ENCODE results near the gene IFFO2.

Gene IFFO2

GRCh38 chr1:18992646-18993045 lies 36.2 kb upstream of the IFFO2 start:
- H3K9ac ChIP-seq (ENCODE audit: low read depth, low read length, poor library complexity, severe bottlenecking): no peak overlapping the region
- H3K9me2 ChIP-seq (replicated peaks; ENCODE audit: low read depth, low read length): no peaks in the 10 kb centered on the region
- H3K4me2 ChIP-seq (ENCODE audit: low read depth, low read length, poor library complexity, severe bottlenecking): no peak overlapping the region
- H2AFZ ChIP-seq (ENCODE audit: low read length): no peak overlapping the region
- no peaks in the 10 kb centered on the region for H3K4me1 ChIP-seq (ENCODE audit: insufficient read depth, low read length, poor library complexity, severe bottlenecking)
- H3K27me3 ChIP-seq (ENCODE audit: insufficient read depth, low read length, poor library complexity, severe bottlenecking): no peaks in the 10 kb centered on the region
- no peaks in the 10 kb centered on the region for H3F3A ChIP-seq (ENCODE audit: low read depth)
- no peaks in the 10 kb centered on the region for H3K79me2 ChIP-seq (ENCODE audit: insufficient read depth, low read length)
- H4K20me1 ChIP-seq (ENCODE audit: insufficient read depth, low read length, poor library complexity, severe bottlenecking): no peaks in the 10 kb centered on the region
- no peaks in the 10 kb centered on the region for H3K36me3 ChIP-seq (ENCODE audit: insufficient read depth, low read length)
- TF ChIP-seq CTCF (conservative IDR thresholded peaks at IDR 0.05; ENCODE audit: low read length): no peak
- no peak for TF ChIP-seq EZH2phosphoT487 (IDR thresholded peaks at IDR 0.05; ENCODE audit: borderline replicate concordance)
- no peaks in the 10 kb centered on the region for H3K9me3 ChIP-seq (ENCODE audit: insufficient read depth, low read depth, low read length)
- H3K4me3 ChIP-seq (ENCODE audit: low read length, poor library complexity, severe bottlenecking): no peak overlapping the region

GRCh38 chr1:18991585-18991984 lies 35.1 kb upstream of the IFFO2 start:
- Histone ChIP-seq H3K4me3 (ENCODE audit: low read length, poor library complexity, severe bottlenecking) (no peak overlapping the region), H3K9me2 (replicated peaks; ENCODE audit: low read depth, low read length) (no peaks in the 10 kb centered on the region), H3K4me1 (ENCODE audit: insufficient read depth, low read length, poor library complexity, severe bottlenecking) (no peaks in the 10 kb centered on the region), H3K79me2 (ENCODE audit: insufficient read depth, low read length) (no peaks in the 10 kb centered on the region), H3K4me2 (ENCODE audit: low read depth, low read length, poor library complexity, severe bottlenecking) (no peak overlapping the region), H3F3A (ENCODE audit: low read depth) (no peaks in the 10 kb centered on the region), H2AFZ (ENCODE audit: low read length) (no peak overlapping the region), H3K9me3 (ENCODE audit: insufficient read depth, low read depth, low read length) (no peaks in the 10 kb centered on the region), H3K27me3 (ENCODE audit: insufficient read depth, low read length, poor library complexity, severe bottlenecking) (no peaks in the 10 kb centered on the region), H3K36me3 (ENCODE audit: insufficient read depth, low read length) (no peaks in the 10 kb centered on the region), H4K20me1 (ENCODE audit: insufficient read depth, low read length, poor library complexity, severe bottlenecking) (no peaks in the 10 kb centered on the region), H3K9ac (ENCODE audit: low read depth, low read length, poor library complexity, severe bottlenecking) (no peak overlapping the region)
- TF ChIP-seq CTCF (conservative IDR thresholded peaks at IDR 0.05; ENCODE audit: low read length) (no peak), EZH2phosphoT487 (IDR thresholded peaks at IDR 0.05; ENCODE audit: borderline replicate concordance) (no peak)

DNA sequence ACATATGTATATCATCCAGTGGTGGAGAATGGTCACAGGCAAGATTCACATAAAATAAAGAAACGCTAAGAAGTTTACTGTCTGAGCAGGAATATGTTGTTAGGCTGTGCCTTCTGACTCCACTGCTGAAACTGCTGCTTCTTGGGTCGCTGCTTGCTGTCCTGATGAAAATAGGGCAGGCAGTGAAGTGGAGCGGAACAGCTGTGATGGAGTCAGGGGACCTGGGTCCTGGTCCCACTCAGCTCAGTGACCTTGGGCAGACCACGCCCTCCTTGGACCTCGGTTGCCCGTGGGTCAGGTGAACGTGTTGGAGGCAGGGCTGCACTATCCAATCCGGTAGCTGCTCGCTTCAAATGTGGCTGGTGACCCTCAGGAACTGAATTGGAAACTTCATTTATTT lies 33.4 kb upstream of the IFFO2 start:
- no peaks in the 10 kb centered on the region for H3K79me2 ChIP-seq (ENCODE audit: insufficient read depth, low read length)
- no peaks in the 10 kb centered on the region for H4K20me1 ChIP-seq (ENCODE audit: insufficient read depth, low read length, poor library complexity, severe bottlenecking)
- TF ChIP-seq EZH2phosphoT487 (IDR thresholded peaks at IDR 0.05; ENCODE audit: borderline replicate concordance) (no peak), CTCF (conservative IDR thresholded peaks at IDR 0.05; ENCODE audit: low read length) (no peak)
- H3K9me3 ChIP-seq (ENCODE audit: insufficient read depth, low read depth, low read length): no peaks in the 10 kb centered on the region
- H3K9ac ChIP-seq (ENCODE audit: low read depth, low read length, poor library complexity, severe bottlenecking): no peak overlapping the region
- H3F3A ChIP-seq (ENCODE audit: low read depth): no peaks in the 10 kb centered on the region
- no peak overlapping the region for H3K4me3 ChIP-seq (ENCODE audit: low read length, poor library complexity, severe bottlenecking)
- no peaks in the 10 kb centered on the region for H3K27me3 ChIP-seq (ENCODE audit: insufficient read depth, low read length, poor library complexity, severe bottlenecking)
- no peaks in the 10 kb centered on the region for H3K9me2 ChIP-seq (replicated peaks; ENCODE audit: low read depth, low read length)
- no peaks in the 10 kb centered on the region for H3K36me3 ChIP-seq (ENCODE audit: insufficient read depth, low read length)
- no peak overlapping the region for H2AFZ ChIP-seq (ENCODE audit: low read length)
- no peaks in the 10 kb centered on the region for H3K4me1 ChIP-seq (ENCODE audit: insufficient read depth, low read length, poor library complexity, severe bottlenecking)
- no peak overlapping the region for H3K4me2 ChIP-seq (ENCODE audit: low read depth, low read length, poor library complexity, severe bottlenecking)

Data from Loucy (cell line).